Lung (tissue), 12 donors: Measurements from ENCODE around the gene MAP2K7. TPM values are rescaled to one million over a fixed set of nuclear protein-coding genes. Genes with fewer than 3 reads are reported as not detected.

Source experiments
- ATAC-seq: fragments of 200-7000 bp; cut with Tn5 transposase; one replicate; pipeline ENCODE4 v1.9.1; 2020; ENCODE audit warnings: moderate number of reproducible peaks; ENCODE audit not compliant: insufficient read depth, low FRiP score
- DNase-seq, 3 donors: peaks; one replicate each; pipeline ENCODE4 v3.0.0-alpha.2; 2013 to 2017
- H3K27ac ChIP-seq, 2 donors: one replicate each; pipeline ENCODE4 v1.5.1; 2013; ENCODE audit warnings: mild to moderate bottlenecking in 2 of 2, moderate library complexity in 2 of 2, control low read depth in 1 of 2, inconsistent platforms in 1 of 2, low read depth in 1 of 2, low read length in 1 of 2
- H3K27me3 ChIP-seq, 3 donors: one replicate each; pipeline ENCODE4 v1.5.1; 2013; ENCODE audit warnings: low read length in 2 of 3; ENCODE audit not compliant: control insufficient read depth in 3 of 3, insufficient read depth in 3 of 3
- H3K36me3 ChIP-seq, 4 donors: one replicate each; pipeline ENCODE4 v1.5.1; 2013; ENCODE audit warnings: low read length in 4 of 4, mild to moderate bottlenecking in 1 of 4, moderate library complexity in 1 of 4; ENCODE audit not compliant: control insufficient read depth in 4 of 4, insufficient read depth in 4 of 4
- H3K4me1 ChIP-seq, 5 donors: one replicate each; pipeline ENCODE4 v1.5.1; 2013; ENCODE audit warnings: low read length in 5 of 5, mild to moderate bottlenecking in 2 of 5, moderate library complexity in 1 of 5; ENCODE audit not compliant: control insufficient read depth in 5 of 5, insufficient read depth in 5 of 5
- H3K4me3 ChIP-seq: one replicate; pipeline ENCODE4 v1.5.1; 2013; ENCODE audit warnings: mild to moderate bottlenecking, control low read depth, moderate library complexity
- H3K9ac ChIP-seq, 2 donors: one replicate each; pipeline ENCODE4 v1.5.1; 2013; ENCODE audit warnings: low read length in 2 of 2, control low read depth in 1 of 2; ENCODE audit not compliant: insufficient read depth in 1 of 2
- H3K9me3 ChIP-seq, 4 donors: one replicate each; pipeline ENCODE4 v1.5.1; 2013; ENCODE audit warnings: low read length in 3 of 4, mild to moderate bottlenecking in 1 of 4, moderate library complexity in 1 of 4; ENCODE audit not compliant: control insufficient read depth in 4 of 4, insufficient read depth in 3 of 4
- WGBS, 2 donors: extraction: QIAGEN DNeasy Blood & Tissue Kit; methylation state at CpG; one replicate each; pipeline ENCODE4 v1.1.7; 2013; 5-methylcytosine and 5-hydroxymethylcytosine counted together
- polyA plus RNA-seq, 2 donors: library from polyadenylated mRNA; stranded (reverse); fragments of 200-250 nt; gene quantifications; one replicate each; pipeline ENCODE4 v1.2.1, GENCODE V29; 2013
- total RNA-seq, 2 donors: library from RNA; depleted of rRNA in 1 of 2; stranded (reverse); fragments of >200 nt in 1 of 2; gene quantifications; one replicate each; pipeline ENCODE4 v1.2.1, GENCODE V29; 2014 to 2021
- TF ChIP-seq, protein P1 (sequence below): IDR thresholded peaks from 2 replicates; pipeline ENCODE4 v1.5.1; 2012; ENCODE audit warnings: mild to moderate bottlenecking; ENCODE audit errors: control extremely low read depth, extremely low read depth
- donor health status: control.
- donor health status: control.
- donor health status: Bipolar disorder and iron deficiency.
- donor health status: healthy.
- donor health status: DM: yes; HTN: yes; CAD: no.

The MAP2K7 gene
- total and polyA plus RNA-seq, 4 donors, result 17.8 to 41.7 (median 23.4) TPM

DNA sequence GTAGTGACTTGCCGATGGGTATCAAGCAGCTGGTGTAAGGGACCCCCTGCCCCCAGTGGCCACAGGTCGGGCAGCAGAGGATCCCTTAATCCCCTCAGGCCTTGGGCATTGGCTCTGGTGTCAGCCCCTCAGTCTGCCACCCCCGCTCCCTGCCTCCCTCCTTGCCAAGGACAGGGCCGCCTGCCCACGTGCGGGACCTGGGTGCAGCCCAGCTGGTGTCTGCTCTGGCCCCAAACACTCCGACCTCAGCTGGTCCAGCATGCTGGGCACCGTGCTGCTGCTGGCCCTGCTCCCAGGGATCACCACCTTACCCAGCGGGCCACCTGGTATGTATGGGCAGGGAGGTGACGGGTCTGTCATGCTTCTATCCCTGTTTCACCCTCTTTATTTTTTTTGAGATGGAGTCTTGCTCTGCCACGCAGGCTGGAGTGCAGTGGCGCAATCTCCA, 10.9 kb downstream of the MAP2K7 start, which contains the start of gene TGFBR3L:
Gene TGFBR3L (plus strand): TSS at position 233 of the 448 bp plus-strand sequence.
- WGBS, 2 donors, result 59 to 81% methylated on average over 12 of the region's 12 CpGs
- Histone ChIP-seq H3K9me3 (peaks cover 0 to 20% (median 0%) of the 10 kb centered on the region in 4 donors), H3K9ac (no peak within 1 kb of the TSS), H3K36me3 (peaks cover 5 to 35% (median 11%) of the 10 kb centered on the region in 4 donors), H3K4me1 (peaks cover 0 to 21% (median 0%) of the 10 kb centered on the region in 5 donors), H3K4me3 (no peak within 1 kb of the TSS), H3K27me3 (peaks cover 0 to 43% (median 28%) of the 10 kb centered on the region in 3 donors), H3K27ac (no peak within 1 kb of the TSS)
- no peak for ATAC-seq
- TF ChIP-seq, protein P1, sequence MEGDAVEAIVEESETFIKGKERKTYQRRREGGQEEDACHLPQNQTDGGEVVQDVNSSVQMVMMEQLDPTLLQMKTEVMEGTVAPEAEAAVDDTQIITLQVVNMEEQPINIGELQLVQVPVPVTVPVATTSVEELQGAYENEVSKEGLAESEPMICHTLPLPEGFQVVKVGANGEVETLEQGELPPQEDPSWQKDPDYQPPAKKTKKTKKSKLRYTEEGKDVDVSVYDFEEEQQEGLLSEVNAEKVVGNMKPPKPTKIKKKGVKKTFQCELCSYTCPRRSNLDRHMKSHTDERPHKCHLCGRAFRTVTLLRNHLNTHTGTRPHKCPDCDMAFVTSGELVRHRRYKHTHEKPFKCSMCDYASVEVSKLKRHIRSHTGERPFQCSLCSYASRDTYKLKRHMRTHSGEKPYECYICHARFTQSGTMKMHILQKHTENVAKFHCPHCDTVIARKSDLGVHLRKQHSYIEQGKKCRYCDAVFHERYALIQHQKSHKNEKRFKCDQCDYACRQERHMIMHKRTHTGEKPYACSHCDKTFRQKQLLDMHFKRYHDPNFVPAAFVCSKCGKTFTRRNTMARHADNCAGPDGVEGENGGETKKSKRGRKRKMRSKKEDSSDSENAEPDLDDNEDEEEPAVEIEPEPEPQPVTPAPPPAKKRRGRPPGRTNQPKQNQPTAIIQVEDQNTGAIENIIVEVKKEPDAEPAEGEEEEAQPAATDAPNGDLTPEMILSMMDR, result no peak
- no peak for DNase-seq

DNA sequence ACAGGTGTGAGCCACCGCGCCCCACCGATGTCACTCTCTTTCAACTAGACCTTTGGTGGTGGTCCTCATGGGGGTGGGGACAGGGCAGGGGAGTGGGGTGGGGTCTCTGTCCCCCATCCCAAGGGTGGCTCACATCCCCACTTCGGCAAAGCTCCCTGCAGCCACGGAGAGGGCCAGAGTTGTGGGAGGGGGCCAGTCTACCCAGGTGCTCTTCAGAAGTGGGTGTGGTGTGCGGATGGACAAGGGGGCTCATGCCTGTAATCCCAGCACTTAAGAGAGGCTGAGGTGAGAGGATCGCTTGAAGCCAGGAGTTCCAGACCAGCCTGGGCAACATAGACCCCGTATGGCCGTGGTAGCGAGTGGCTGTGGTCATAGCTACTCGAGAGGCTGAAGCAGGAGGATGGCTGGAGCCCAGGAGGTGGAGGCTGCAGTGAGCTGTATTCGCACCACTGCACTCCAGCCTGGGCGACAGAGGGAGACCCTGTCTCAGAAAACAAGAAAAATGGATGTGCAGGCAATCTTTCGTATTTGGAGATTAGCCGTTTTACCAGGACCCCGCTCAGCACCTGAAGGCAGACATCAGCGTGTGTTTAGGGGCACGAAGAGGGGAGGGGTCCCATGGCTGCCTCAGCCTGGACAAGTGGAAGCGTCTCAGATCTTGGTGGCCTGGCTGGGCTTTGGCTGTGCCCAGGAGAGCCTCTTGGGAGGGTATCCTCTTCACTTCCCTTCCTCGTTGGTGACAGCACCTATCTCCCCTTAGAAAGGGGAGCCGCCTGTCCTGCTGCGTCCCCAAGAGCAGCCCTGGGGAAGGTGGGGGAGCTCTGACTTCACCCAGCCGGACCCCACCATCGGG, 11.8 kb downstream of the MAP2K7 start:
- peaks cover 0 to 15% (median 0%) of the 10 kb centered on the region in 4 donors for H3K9me3 ChIP-seq
- DNase-seq (no peak), ATAC-seq (no peak)
- H3K27me3 ChIP-seq, result peaks cover 0 to 44% (median 28%) of the 10 kb centered on the region in 3 donors
- H3K27ac ChIP-seq, result no peak overlapping the region
- 45 to 51% methylated on average over 24 of the region's 24 CpGs for WGBS, 2 donors
- no peak overlapping the region for H3K4me3 ChIP-seq
- H3K9ac ChIP-seq, result no peak overlapping the region
- peaks cover 0 to 25% (median 3%) of the 10 kb centered on the region in 5 donors for H3K4me1 ChIP-seq
- TF ChIP-seq, protein P1, result no peak
- H3K36me3 ChIP-seq, result peaks cover 3 to 27% (median 8%) of the 10 kb centered on the region in 4 donors

DNA sequence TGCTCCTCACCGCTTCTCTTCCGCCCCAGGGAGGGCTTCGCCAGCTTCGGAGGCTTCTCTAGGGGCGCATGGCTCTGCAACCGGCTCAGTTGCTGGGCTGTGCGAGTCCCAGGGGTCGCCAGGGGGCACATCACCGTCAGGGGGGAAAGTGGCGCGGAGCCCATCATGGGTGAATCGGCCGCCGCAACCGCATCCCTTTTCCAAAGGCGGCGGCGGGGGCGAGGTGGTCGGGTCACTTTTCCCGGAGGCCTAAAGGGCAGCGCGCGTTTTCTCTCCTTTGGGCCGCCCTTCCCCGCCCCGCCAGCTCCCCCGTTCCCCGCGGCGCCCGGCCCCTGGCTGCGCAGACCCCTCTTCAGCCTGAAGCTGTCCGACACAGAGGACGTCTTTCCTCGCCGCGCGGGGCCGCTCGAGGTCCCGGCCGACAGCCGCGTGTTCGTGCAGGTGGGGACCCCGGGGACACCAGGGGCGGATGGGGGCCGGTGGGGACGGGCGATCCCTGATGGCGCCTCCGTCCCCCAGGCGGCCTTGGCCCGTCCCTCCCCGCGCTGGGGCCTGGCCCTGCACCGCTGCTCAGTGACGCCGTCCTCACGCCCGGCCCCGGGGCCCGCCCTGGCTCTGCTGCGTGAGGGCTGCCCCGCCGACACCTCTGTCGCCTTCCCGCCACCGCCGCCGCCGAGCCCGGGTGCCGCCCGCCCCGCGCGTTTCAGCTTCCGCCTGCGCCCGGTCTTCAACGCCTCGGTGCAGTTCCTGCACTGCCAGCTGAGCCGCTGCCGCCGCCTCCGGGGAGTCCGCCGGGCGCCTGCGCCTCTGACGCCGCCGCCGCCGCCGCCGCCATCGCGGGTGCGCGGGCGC, 12.7 kb downstream of the MAP2K7 start:
- TF ChIP-seq, protein P1, result no peak
- Histone ChIP-seq H3K27ac (no peak overlapping the region), H3K36me3 (peaks cover 0 to 18% (median 3%) of the 10 kb centered on the region in 4 donors), H3K9ac (no peak overlapping the region), H3K4me1 (peaks cover 0 to 30% (median 7%) of the 10 kb centered on the region in 5 donors), H3K4me3 (no peak overlapping the region), H3K27me3 (peaks cover 0 to 44% (median 28%) of the 10 kb centered on the region in 3 donors), H3K9me3 (peaks cover 0 to 12% (median 0%) of the 10 kb centered on the region in 4 donors)
- peak in 1 of 3 donors; percentile 30 for DNase-seq
- WGBS, 2 donors, result 1% methylated on average over 79 to 104 of the region's 104 CpGs
- no peak for ATAC-seq
